WTC11 (cell line): Measurements from ENCODE around the gene NUP35.

Source experiments
- AR ChIP-seq: fragments of 250-450 bp; sonication (Bioruptor Pico); IDR thresholded peaks from 2 replicates; pipeline ENCODE4 v1.9.0; 2021; ENCODE audit warnings: mild to moderate bottlenecking
- ATF3 ChIP-seq: sonication (generic); formaldehyde crosslinking; conservative IDR thresholded peaks from 2 replicates; pipeline ENCODE4 v1.8.1; 2022; ENCODE audit warnings: mild to moderate bottlenecking, missing genetic modification reagents
- CREB1 ChIP-seq: sonication (generic); formaldehyde crosslinking; IDR thresholded peaks from 2 replicates; pipeline ENCODE4 v1.8.0; 2023; ENCODE audit warnings: mild to moderate bottlenecking, missing genetic modification reagents
- CTCF ChIP-seq: fragments of 200-600 bp; IDR thresholded peaks from 2 replicates; pipeline ENCODE4 v1.8.0; 2022; ENCODE audit warnings: antibody characterized with exemption
- E2F5 ChIP-seq: sonication (generic); formaldehyde crosslinking; IDR thresholded peaks from 2 replicates; pipeline ENCODE4 v1.8.1; 2022; ENCODE audit warnings: mild to moderate bottlenecking, moderate library complexity, missing genetic modification reagents
- KAT7 ChIP-seq: sonication (generic); formaldehyde crosslinking; IDR thresholded peaks from 2 replicates; pipeline ENCODE4 v1.8.1; 2023; ENCODE audit warnings: missing genetic modification reagents, mild to moderate bottlenecking, borderline replicate concordance
- NFATC4 ChIP-seq: fragments of 250-450 bp; sonication (Bioruptor Pico); IDR thresholded peaks from 2 replicates; pipeline ENCODE4 v1.9.0; 2021; ENCODE audit warnings: mild to moderate bottlenecking
- SP1 ChIP-seq: sonication (generic); formaldehyde crosslinking; conservative IDR thresholded peaks from 2 replicates; pipeline ENCODE4 v1.8.1; 2022; ENCODE audit warnings: missing genetic modification reagents
- TCF7 ChIP-seq: sonication (generic); formaldehyde crosslinking; IDR thresholded peaks from 2 replicates; pipeline ENCODE4 v1.8.0; 2022; ENCODE audit warnings: mild to moderate bottlenecking, low read depth, missing genetic modification reagents, moderate library complexity
- TEAD4 ChIP-seq: sonication (generic); formaldehyde crosslinking; IDR thresholded peaks from 2 replicates; pipeline ENCODE4 v1.8.0; 2022; ENCODE audit warnings: mild to moderate bottlenecking, missing genetic modification reagents
- USF1 ChIP-seq: sonication (generic); formaldehyde crosslinking; IDR thresholded peaks from 2 replicates; pipeline ENCODE4 v1.8.0; 2022; ENCODE audit warnings: mild to moderate bottlenecking, missing genetic modification reagents
- USF2 ChIP-seq: sonication (generic); formaldehyde crosslinking; IDR thresholded peaks from 2 replicates; pipeline ENCODE4 v1.8.1; 2023; ENCODE audit warnings: mild to moderate bottlenecking, missing genetic modification reagents, moderate library complexity
- ZBTB43 ChIP-seq: sonication (generic); formaldehyde crosslinking; IDR thresholded peaks from 2 replicates; pipeline ENCODE4 v1.8.1; 2023; ENCODE audit warnings: mild to moderate bottlenecking, missing genetic modification reagents
- ZNF423 ChIP-seq: fragments of 250-450 bp; sonication (Bioruptor Pico); IDR thresholded peaks from 2 replicates; pipeline ENCODE4 v2.1.2; 2022; ENCODE audit warnings: mild to moderate bottlenecking, moderate library complexity

- TF ChIP-seq CTCF, result no peak
- TF ChIP-seq NFATC4 (CRISPR knock-in tag), result no peak
- no peak for TF ChIP-seq TEAD4 (CRISPR knock-in tag)
- TF ChIP-seq AR (CRISPR knock-in tag), result no peak
- TF ChIP-seq ZNF423, result no peak
- TF ChIP-seq USF1 (CRISPR knock-in tag), result no peak
- TF ChIP-seq USF2, result no peak
- TF ChIP-seq ATF3, result no peak
- no peak for TF ChIP-seq TCF7 (CRISPR knock-in tag)
- TF ChIP-seq CREB1 (CRISPR knock-in tag), result no peak
- no peak for TF ChIP-seq SP1 (CRISPR knock-in tag)
- TF ChIP-seq ZBTB43 (CRISPR knock-in tag), result no peak
- no peak for TF ChIP-seq E2F5 (CRISPR knock-in tag)
- no peak for TF ChIP-seq KAT7 (CRISPR knock-in tag)
These were observed 62.1 kb downstream of the NUP35 start for GRCh38 chr2:183186296-183186695.
